Thymus (tissue), 11 donors: ENCODE results near the gene ST7. TPM values are rescaled to one million over a fixed set of nuclear protein-coding genes. Genes with fewer than 3 reads are reported as not detected.

Source experiments
- DNase-seq, 9 donors: peaks; one replicate each; pipeline ENCODE4 v3.0.0-alpha.2; 2013; ENCODE audit warnings: low spot score in 9 of 9, low read depth in 6 of 9, missing footprints in 1 of 9
- H3K27ac ChIP-seq, 2 donors: one replicate each; pipeline ENCODE4 v1.5.1; 2013; ENCODE audit warnings: control low read depth in 1 of 2, low read depth in 1 of 2, low read length in 1 of 2, mild to moderate bottlenecking in 1 of 2, moderate library complexity in 1 of 2
- H3K27me3 ChIP-seq, 2 donors: one replicate each; pipeline ENCODE4 v1.5.1; 2013; ENCODE audit warnings: low read length in 1 of 2; ENCODE audit not compliant: control insufficient read depth in 2 of 2, insufficient read depth in 1 of 2
- H3K36me3 ChIP-seq, 2 donors: one replicate each; pipeline ENCODE4 v1.5.1; 2013; ENCODE audit warnings: low read length in 1 of 2, mild to moderate bottlenecking in 1 of 2, moderate library complexity in 1 of 2; ENCODE audit not compliant: control insufficient read depth in 2 of 2, insufficient read depth in 2 of 2
- H3K4me1 ChIP-seq, 2 donors: one replicate each; pipeline ENCODE4 v1.5.1; 2013; ENCODE audit warnings: low read length in 2 of 2; ENCODE audit not compliant: control insufficient read depth in 2 of 2, insufficient read depth in 2 of 2
- H3K4me3 ChIP-seq, 2 donors: one replicate each; pipeline ENCODE4 v1.5.1; 2013; ENCODE audit warnings: low read length in 2 of 2, control low read depth in 1 of 2, mild to moderate bottlenecking in 1 of 2
- H3K9me3 ChIP-seq, 2 donors: one replicate each; pipeline ENCODE4 v1.5.1; 2013; ENCODE audit warnings: low read length in 1 of 2, mild to moderate bottlenecking in 1 of 2; ENCODE audit not compliant: control insufficient read depth in 2 of 2, insufficient read depth in 1 of 2
- WGBS: extraction: QIAGEN DNeasy Blood & Tissue Kit; methylation state at CpG from one replicate; pipeline ENCODE4 v1.1.7; 2013; 5-methylcytosine and 5-hydroxymethylcytosine counted together
- polyA plus RNA-seq: library from polyadenylated mRNA; stranded (reverse); fragments of 200-250 nt; gene quantifications from one replicate; pipeline ENCODE4 v1.2.3, GENCODE V29; 2013
- total RNA-seq: library from RNA; stranded (reverse); fragments of 120-200 nt; gene quantifications from one replicate; pipeline ENCODE4 v1.2.4, GENCODE V29; 2013
- donor health status: healthy.

The ST7 gene
- total and polyA plus RNA-seq, 2 donors = 9.3 to 11.5 TPM

- no peak overlapping the region for H3K4me3 ChIP-seq
- H3K27ac ChIP-seq = no peak overlapping the region
- no peaks in the 10 kb centered on the region for H3K36me3 ChIP-seq
- peaks cover 8 to 27% of the 10 kb centered on the region in 2 donors for H3K4me1 ChIP-seq
- 95% methylated on average over 2 of the region's 2 CpGs for WGBS
- peak; percentile 30 to 84 (median 58) for DNase-seq
- H3K9me3 ChIP-seq = no peaks in the 10 kb centered on the region
- H3K27me3 ChIP-seq = peaks cover 0 to 6% of the 10 kb centered on the region in 2 donors
These were observed 55.7 kb downstream of the ST7 start for GRCh38 chr7:117008886-117009531.

GRCh38 chr7:117009705-117010361 is 56.5 kb downstream of the ST7 start:
- Histone ChIP-seq H3K4me3 (no peak overlapping the region), H3K27me3 (peaks cover 0 to 6% of the 10 kb centered on the region in 2 donors), H3K36me3 (no peaks in the 10 kb centered on the region), H3K4me1 (peaks cover 8 to 27% of the 10 kb centered on the region in 2 donors), H3K27ac (no peak overlapping the region), H3K9me3 (no peaks in the 10 kb centered on the region)
- WGBS = 77% methylated on average over 3 of the region's 3 CpGs
- DNase-seq = no peak

- Histone ChIP-seq H3K4me1 (peaks cover 8 to 27% of the 10 kb centered on the region in 2 donors), H3K27ac (no peak overlapping the region), H3K4me3 (no peak overlapping the region), H3K9me3 (no peaks in the 10 kb centered on the region), H3K36me3 (no peaks in the 10 kb centered on the region), H3K27me3 (peaks cover 0 to 6% of the 10 kb centered on the region in 2 donors)
- WGBS = 95% methylated on average over 6 of the region's 6 CpGs
- DNase-seq = no peak
These were observed 57.3 kb downstream of the ST7 start for GRCh38 chr7:117010375-117011133.

GRCh38 chr7:117011419-117012260 is 58.3 kb downstream of the ST7 start:
- 49% methylated on average over 6 of the region's 6 CpGs for WGBS
- no peak for DNase-seq
- peaks cover 0 to 6% of the 10 kb centered on the region in 2 donors for H3K27me3 ChIP-seq
- peaks cover 8 to 27% of the 10 kb centered on the region in 2 donors for H3K4me1 ChIP-seq
- H3K27ac ChIP-seq = no peak overlapping the region
- no peaks in the 10 kb centered on the region for H3K36me3 ChIP-seq
- H3K4me3 ChIP-seq = no peak overlapping the region
- H3K9me3 ChIP-seq = no peaks in the 10 kb centered on the region

GRCh38 chr7:117012284-117012683 is 59.0 kb downstream of the ST7 start:
- WGBS = 93% methylated on average over 2 of the region's 2 CpGs
- H3K27me3 ChIP-seq = peaks cover 0 to 6% of the 10 kb centered on the region in 2 donors
- H3K9me3 ChIP-seq = no peaks in the 10 kb centered on the region
- H3K27ac ChIP-seq = no peak overlapping the region
- H3K4me1 ChIP-seq = peaks cover 2 to 21% of the 10 kb centered on the region in 2 donors
- no peak for DNase-seq
- no peaks in the 10 kb centered on the region for H3K36me3 ChIP-seq
- no peak overlapping the region for H3K4me3 ChIP-seq

GRCh38 chr7:117012696-117013095 is 59.4 kb downstream of the ST7 start:
- Histone ChIP-seq H3K4me1 (peaks cover 0 to 17% of the 10 kb centered on the region in 2 donors), H3K9me3 (no peaks in the 10 kb centered on the region), H3K27me3 (peaks cover 0 to 6% of the 10 kb centered on the region in 2 donors), H3K4me3 (no peak overlapping the region), H3K27ac (no peak overlapping the region), H3K36me3 (no peaks in the 10 kb centered on the region)
- WGBS = 88% methylated on average over 1 of the region's 1 CpG
- DNase-seq = peak in 2 of 9 donors; percentile 25 to 46

GRCh38 chr7:117014099-117014656 is 60.9 kb downstream of the ST7 start:
- H3K4me1 ChIP-seq = peaks cover 0 to 17% of the 10 kb centered on the region in 2 donors
- no peak overlapping the region for H3K4me3 ChIP-seq
- no peak for DNase-seq

GRCh38 chr7:117014673-117015133 is 61.4 kb downstream of the ST7 start:
- peaks cover 0 to 16% of the 10 kb centered on the region in 2 donors for H3K4me1 ChIP-seq
- H3K27me3 ChIP-seq = peaks cover 0 to 6% of the 10 kb centered on the region in 2 donors
- H3K36me3 ChIP-seq = no peaks in the 10 kb centered on the region
- DNase-seq = peak in 3 of 9 donors; percentile 17 to 52 (median 26)
- H3K9me3 ChIP-seq = no peaks in the 10 kb centered on the region
- H3K4me3 ChIP-seq = no peak overlapping the region
- H3K27ac ChIP-seq = no peak overlapping the region
- 2% methylated on average over 6 of the region's 6 CpGs for WGBS

More at GRCh38 chr7:117014099-117014656, 60.9 kb downstream of the ST7 start:
- Histone ChIP-seq H3K27ac (no peak overlapping the region), H3K27me3 (peaks cover 0 to 6% of the 10 kb centered on the region in 2 donors), H3K36me3 (no peaks in the 10 kb centered on the region), H3K9me3 (no peaks in the 10 kb centered on the region)
- WGBS = 81% methylated on average over 2 of the region's 2 CpGs
